ENCODE results near the gene PGAP2. TPM values are rescaled to one million over a fixed set of nuclear protein-coding genes. Genes with fewer than 3 reads are reported as not detected.

Gene PGAP2
- total RNA-seq, 1 donor from 2014 or later = 22.4 TPM

DNA sequence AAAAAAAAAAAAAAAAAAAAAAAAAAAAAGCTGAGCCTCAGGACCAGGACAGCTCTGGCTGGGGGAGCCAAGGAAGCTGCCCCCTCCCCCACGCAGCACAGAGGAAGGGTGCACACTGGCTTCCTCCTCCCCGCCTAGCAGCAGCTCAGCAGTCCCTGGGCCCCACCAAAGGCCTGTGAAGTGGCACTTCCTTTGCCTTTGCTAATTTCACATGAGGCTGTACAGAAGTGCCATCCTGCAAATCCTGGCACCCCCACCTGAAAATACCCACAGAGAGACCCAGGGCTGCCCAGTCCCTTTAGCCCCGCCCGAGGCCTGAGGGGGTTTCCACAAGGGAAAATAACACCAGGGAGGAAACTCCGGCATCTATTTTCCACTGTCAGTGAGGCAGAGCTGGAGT is 28.5 kb downstream of the PGAP2 start:
- FAIRE-seq = no peak
- DNase-seq (ENCODE audit: low read depth) = no peak
- Histone ChIP-seq H2AFZ (ENCODE audit: low read depth, low read length) (no peak overlapping the region), H4K20me1 (ENCODE audit: insufficient read depth, low read length) (peaks cover 80% of the 10 kb centered on the region), H3K36me3 (ENCODE audit: insufficient read depth, low read length) (peaks cover 2% of the 10 kb centered on the region), H3K4me2 (ENCODE audit: low read length) (peak overlapping the region; percentile 0), H3K27ac (ENCODE audit: low read depth, low read length) (no peak overlapping the region), H3K27me3 (ENCODE audit: insufficient read depth, low read length) (no peaks in the 10 kb centered on the region), H3K9ac (ENCODE audit: low read length) (no peak overlapping the region), H3K79me2 (ENCODE audit: insufficient read depth, low read length) (peaks cover 88% of the 10 kb centered on the region), H3K9me3 (ENCODE audit: insufficient read depth, low read depth, low read length) (no peaks in the 10 kb centered on the region), H3K4me1 (ENCODE audit: insufficient read depth, low read length) (peaks cover 22% of the 10 kb centered on the region), H3K4me3 (ENCODE audit: insufficient read depth, low read depth, low read length) (no peak overlapping the region)
- peaks cover 39% of the 10 kb centered on the region for H3K4me1 Mint-ChIP-seq (ENCODE audit: low read depth, unreplicated experiment)
- peak overlapping the region; percentile 34 for H3K4me3 Mint-ChIP-seq (ENCODE audit: unreplicated experiment)
- H3K36me3 Mint-ChIP-seq (ENCODE audit: low read depth, unreplicated experiment) = peaks cover 14% of the 10 kb centered on the region
- H3K9me3 Mint-ChIP-seq (ENCODE audit: unreplicated experiment) = no peaks in the 10 kb centered on the region
- no peaks in the 10 kb centered on the region for H3K27me3 Mint-ChIP-seq (ENCODE audit: low read depth, unreplicated experiment)
- TF ChIP-seq EZH2 (IDR thresholded peaks at IDR 0.05; ENCODE audit: insufficient read depth, low read length) = no peak
- no peak overlapping the region for H3K27ac Mint-ChIP-seq (ENCODE audit: unreplicated experiment)

DNA sequence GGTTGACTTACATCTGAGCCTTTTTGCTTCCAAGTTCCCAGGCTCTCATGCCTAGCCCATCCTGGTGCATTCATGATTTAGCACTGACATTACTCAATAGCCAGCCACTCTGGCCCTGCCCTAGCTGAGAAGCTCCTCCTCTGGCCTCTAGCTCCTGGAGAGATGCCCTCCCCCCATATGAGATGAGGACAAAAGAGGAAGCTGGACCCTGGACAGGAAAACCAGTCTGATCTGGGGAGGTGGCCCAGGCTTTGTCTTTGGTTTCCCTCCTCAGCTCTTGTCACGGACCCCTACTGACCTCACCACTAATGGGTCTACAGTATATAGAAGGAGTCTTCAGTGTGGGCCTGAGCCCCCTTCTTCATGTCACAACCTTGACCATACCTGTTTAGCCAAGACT is 29.4 kb downstream of the PGAP2 start:
- no peak overlapping the region for H3K4me3 ChIP-seq (ENCODE audit: insufficient read depth, low read depth, low read length)
- H3K27me3 Mint-ChIP-seq (ENCODE audit: low read depth, unreplicated experiment) = no peaks in the 10 kb centered on the region
- peaks cover 24% of the 10 kb centered on the region for H3K4me1 ChIP-seq (ENCODE audit: insufficient read depth, low read length)
- no peak for TF ChIP-seq EZH2 (IDR thresholded peaks at IDR 0.05; ENCODE audit: insufficient read depth, low read length)
- TF ChIP-seq, protein P1, sequence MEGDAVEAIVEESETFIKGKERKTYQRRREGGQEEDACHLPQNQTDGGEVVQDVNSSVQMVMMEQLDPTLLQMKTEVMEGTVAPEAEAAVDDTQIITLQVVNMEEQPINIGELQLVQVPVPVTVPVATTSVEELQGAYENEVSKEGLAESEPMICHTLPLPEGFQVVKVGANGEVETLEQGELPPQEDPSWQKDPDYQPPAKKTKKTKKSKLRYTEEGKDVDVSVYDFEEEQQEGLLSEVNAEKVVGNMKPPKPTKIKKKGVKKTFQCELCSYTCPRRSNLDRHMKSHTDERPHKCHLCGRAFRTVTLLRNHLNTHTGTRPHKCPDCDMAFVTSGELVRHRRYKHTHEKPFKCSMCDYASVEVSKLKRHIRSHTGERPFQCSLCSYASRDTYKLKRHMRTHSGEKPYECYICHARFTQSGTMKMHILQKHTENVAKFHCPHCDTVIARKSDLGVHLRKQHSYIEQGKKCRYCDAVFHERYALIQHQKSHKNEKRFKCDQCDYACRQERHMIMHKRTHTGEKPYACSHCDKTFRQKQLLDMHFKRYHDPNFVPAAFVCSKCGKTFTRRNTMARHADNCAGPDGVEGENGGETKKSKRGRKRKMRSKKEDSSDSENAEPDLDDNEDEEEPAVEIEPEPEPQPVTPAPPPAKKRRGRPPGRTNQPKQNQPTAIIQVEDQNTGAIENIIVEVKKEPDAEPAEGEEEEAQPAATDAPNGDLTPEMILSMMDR (IDR thresholded peaks at IDR 0.05; ENCODE audit: insufficient read depth, low read depth, low read length) = no peak
- H3K4me1 Mint-ChIP-seq (ENCODE audit: low read depth, unreplicated experiment) = peaks cover 40% of the 10 kb centered on the region
- no peak for FAIRE-seq
- peak overlapping the region; percentile 40 for H3K4me3 Mint-ChIP-seq (ENCODE audit: unreplicated experiment)
- H3K4me2 ChIP-seq (ENCODE audit: low read length) = peak overlapping the region; percentile 0
- peaks cover 2% of the 10 kb centered on the region for H3K36me3 ChIP-seq (ENCODE audit: insufficient read depth, low read length)
- H3K36me3 Mint-ChIP-seq (ENCODE audit: low read depth, unreplicated experiment) = peaks cover 14% of the 10 kb centered on the region
- DNase-seq (ENCODE audit: low read depth) = no peak
- H3K27me3 ChIP-seq (ENCODE audit: insufficient read depth, low read length) = no peaks in the 10 kb centered on the region
- H4K20me1 ChIP-seq (ENCODE audit: insufficient read depth, low read length) = peaks cover 71% of the 10 kb centered on the region
- H3K9me3 ChIP-seq (ENCODE audit: insufficient read depth, low read depth, low read length) = no peaks in the 10 kb centered on the region
- no peak overlapping the region for H2AFZ ChIP-seq (ENCODE audit: low read depth, low read length)
- H3K79me2 ChIP-seq (ENCODE audit: insufficient read depth, low read length) = peaks cover 82% of the 10 kb centered on the region
- no peak overlapping the region for H3K27ac ChIP-seq (ENCODE audit: low read depth, low read length)
- H3K9ac ChIP-seq (ENCODE audit: low read length) = no peak overlapping the region
- H3K9me3 Mint-ChIP-seq (ENCODE audit: unreplicated experiment) = no peaks in the 10 kb centered on the region
- no peak overlapping the region for H3K27ac Mint-ChIP-seq (ENCODE audit: unreplicated experiment)

DNA sequence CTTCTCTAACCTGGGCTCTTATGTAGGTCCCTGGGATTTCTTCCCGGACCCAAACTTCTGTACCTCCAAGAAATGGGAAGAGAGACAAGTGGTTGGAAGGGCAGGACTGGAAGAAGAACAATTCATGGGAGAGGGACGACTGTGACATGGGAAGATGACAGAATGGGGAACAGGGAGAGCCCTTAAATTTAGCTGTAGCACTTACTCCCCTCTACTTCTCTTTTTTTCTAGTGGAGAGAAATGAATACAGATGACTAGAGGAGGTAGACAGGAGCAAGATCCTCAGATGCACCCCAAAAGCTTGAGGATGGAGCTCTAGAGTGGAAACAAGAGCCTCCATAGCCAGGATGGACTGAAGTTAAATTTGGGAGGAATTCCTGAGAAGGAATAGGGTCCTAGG is 30.1 kb downstream of the PGAP2 start:
- DNase-seq (ENCODE audit: low read depth) = no peak
- no peak overlapping the region for H3K27ac Mint-ChIP-seq (ENCODE audit: unreplicated experiment)
- no peak overlapping the region for H2AFZ ChIP-seq (ENCODE audit: low read depth, low read length)
- H3K36me3 ChIP-seq (ENCODE audit: insufficient read depth, low read length) = peaks cover 2% of the 10 kb centered on the region
- H3K9me3 ChIP-seq (ENCODE audit: insufficient read depth, low read depth, low read length) = no peaks in the 10 kb centered on the region
- no peak overlapping the region for H3K9ac ChIP-seq (ENCODE audit: low read length)
- H3K4me1 Mint-ChIP-seq (ENCODE audit: low read depth, unreplicated experiment) = peaks cover 40% of the 10 kb centered on the region
- H3K4me2 ChIP-seq (ENCODE audit: low read length) = peak overlapping the region; percentile 97
- peaks cover 74% of the 10 kb centered on the region for H3K79me2 ChIP-seq (ENCODE audit: insufficient read depth, low read length)
- peaks cover 24% of the 10 kb centered on the region for H3K4me1 ChIP-seq (ENCODE audit: insufficient read depth, low read length)
- H3K27ac ChIP-seq (ENCODE audit: low read depth, low read length) = no peak overlapping the region
- H3K27me3 ChIP-seq (ENCODE audit: insufficient read depth, low read length) = no peaks in the 10 kb centered on the region
- FAIRE-seq = no peak
- H3K4me3 ChIP-seq (ENCODE audit: insufficient read depth, low read depth, low read length) = no peak overlapping the region
- H4K20me1 ChIP-seq (ENCODE audit: insufficient read depth, low read length) = peaks cover 64% of the 10 kb centered on the region
- TF ChIP-seq EZH2 (IDR thresholded peaks at IDR 0.05; ENCODE audit: insufficient read depth, low read length) = no peak
- TF ChIP-seq, protein P1 (IDR thresholded peaks at IDR 0.05; ENCODE audit: insufficient read depth, low read depth, low read length) = no peak
- H3K36me3 Mint-ChIP-seq (ENCODE audit: low read depth, unreplicated experiment) = peaks cover 14% of the 10 kb centered on the region
- H3K4me3 Mint-ChIP-seq (ENCODE audit: unreplicated experiment) = no peak overlapping the region
- no peaks in the 10 kb centered on the region for H3K9me3 Mint-ChIP-seq (ENCODE audit: unreplicated experiment)
- H3K27me3 Mint-ChIP-seq (ENCODE audit: low read depth, unreplicated experiment) = no peaks in the 10 kb centered on the region

Measured in astrocyte (in vitro differentiated cells and primary cell).